IMR-90 (cell line): ENCODE data around the gene UBE2N. TPM values are rescaled to one million over a fixed set of nuclear protein-coding genes. Genes with fewer than 3 reads are reported as not detected.
A peak's percentile ranks its signal among the peaks of the same experiment; 100 is the strongest.

Source experiments
- ATAC-seq: fragments of 200-7000 bp; cut with Tn5 transposase; 2 replicates; pipeline ENCODE4 v1.9.1; 2020; ENCODE audit warnings: low read depth, mild to moderate bottlenecking, moderate library complexity
- Bru-seq: library from RNA; stranded (reverse); fragments of 400-500 nt; gene quantifications from one replicate; lab custom pipeline; 2021; lab: Mats Ljungman, UMichigan
- BruChase-seq, 2 experiments: library from RNA; stranded (reverse); fragments of 400-500 nt; gene quantifications; one replicate each; lab custom pipeline; 2021; lab: Mats Ljungman, UMichigan
- BruUV-seq: library from RNA; stranded (reverse); fragments of 400-500 nt; replicated peaks from 2 replicates; lab custom pipeline; 2021; lab: Mats Ljungman, UMichigan
- CTCF ChIA-PET: fragments of 300-600 bp; formaldehyde crosslinking; extraction: SDS; loops from one replicate; lab custom pipeline; 2021; ENCODE audit warnings: antibody characterized with exemption; lab: Yijun Ruan, JAX
- POLR2A ChIA-PET: fragments of 300-600 bp; sonication (Branson Sonifier 250); formaldehyde crosslinking; loops from one replicate; lab custom pipeline; 2022; ENCODE audit warnings: antibody characterized with exemption; ENCODE audit not compliant: unreplicated experiment; lab: Charles Lee
- DNase-seq: peaks from one replicate; pipeline ENCODE4 v3.0.0; 2013
- H2AFZ ChIP-seq: replicated peaks from 2 replicates; pipeline ENCODE3; 2013; ENCODE audit warnings: low read length, mild to moderate bottlenecking; ENCODE audit not compliant: poor library complexity
- H2AK5ac ChIP-seq: 2 replicates; pipeline ENCODE4 v1.6.1; 2013; ENCODE audit warnings: low read depth, low read length, inconsistent platforms
- H2AK9ac ChIP-seq: replicated peaks from 2 replicates; pipeline ENCODE3; 2013; ENCODE audit warnings: mild to moderate bottlenecking, low read depth, low read length, moderate library complexity; ENCODE audit not compliant: poor library complexity
- H2BK120ac ChIP-seq: 2 replicates; pipeline ENCODE4 v1.6.1; 2013; ENCODE audit warnings: low read depth, low read length, inconsistent platforms
- H2BK15ac ChIP-seq: 3 replicates; pipeline ENCODE4 v1.6.1; 2013; ENCODE audit warnings: low read depth, low read length, inconsistent platforms
- H2BK20ac ChIP-seq: 2 replicates; pipeline ENCODE4 v1.6.1; 2013; ENCODE audit warnings: low read depth, mild to moderate bottlenecking, inconsistent platforms, low read length, moderate library complexity
- H2BK5ac ChIP-seq: 2 replicates; pipeline ENCODE4 v1.6.1; 2013; ENCODE audit warnings: mild to moderate bottlenecking, low read depth, low read length, inconsistent platforms; ENCODE audit not compliant: poor library complexity, severe bottlenecking
- H3K14ac ChIP-seq: replicated peaks from 2 replicates; pipeline ENCODE4 v1.6.1; 2013; ENCODE audit warnings: low read depth, low read length, inconsistent platforms
- H3K18ac ChIP-seq: 2 replicates; pipeline ENCODE4 v1.6.1; 2013; ENCODE audit warnings: low read depth, low read length, control low read depth
- H3K23ac ChIP-seq: 2 replicates; pipeline ENCODE4 v1.6.1; 2013; ENCODE audit warnings: low read depth, low read length, inconsistent platforms
- H3K27ac ChIP-seq: 2 replicates; pipeline ENCODE4 v1.5.1; 2013; ENCODE audit warnings: mild to moderate bottlenecking, control low read depth, low read length; ENCODE audit not compliant: insufficient read depth
- H3K27me3 ChIP-seq: 2 replicates; pipeline ENCODE4 v1.6.1; 2013; ENCODE audit warnings: low read length; ENCODE audit not compliant: control insufficient read depth, insufficient read depth
- H3K36me3 ChIP-seq: 2 replicates; pipeline ENCODE4 v1.6.1; 2013; ENCODE audit warnings: low read length, mixed read lengths; ENCODE audit not compliant: control insufficient read depth, insufficient read depth
- H3K4ac ChIP-seq: 2 replicates; pipeline ENCODE4 v1.6.1; 2013; ENCODE audit warnings: low read depth, low read length, inconsistent platforms
- H3K4me1 ChIP-seq: 2 replicates; pipeline ENCODE4 v1.6.1; 2013; ENCODE audit warnings: low read length, mixed read lengths; ENCODE audit not compliant: control insufficient read depth, insufficient read depth
- H3K4me2 ChIP-seq: 2 replicates; pipeline ENCODE4 v1.6.1; 2013; ENCODE audit warnings: low read depth, mild to moderate bottlenecking, control low read depth, low read length, moderate library complexity
- H3K4me3 ChIP-seq: 2 replicates; pipeline ENCODE4 v1.5.1; 2013; ENCODE audit warnings: low read depth, mild to moderate bottlenecking, control low read depth, low read length, moderate library complexity; ENCODE audit not compliant: insufficient read depth
- H3K56ac ChIP-seq: 2 replicates; pipeline ENCODE4 v1.6.1; 2013; ENCODE audit warnings: low read length, inconsistent platforms; ENCODE audit not compliant: insufficient read depth; ENCODE audit errors: extremely low read depth
- H3K79me1 ChIP-seq, 2 experiments: 2 replicates each; pipeline ENCODE4 v1.6.1; 2013; ENCODE audit warnings: low read length in 2 of 2, inconsistent platforms in 1 of 2, low read depth in 1 of 2
- H3K9ac ChIP-seq: 2 replicates; pipeline ENCODE4 v1.6.1; 2013; ENCODE audit warnings: low read depth, low read length, control low read depth
- H3K9me1 ChIP-seq: 2 replicates; pipeline ENCODE4 v1.6.1; 2013; ENCODE audit warnings: low read length, inconsistent platforms; ENCODE audit not compliant: insufficient read depth
- H3K9me3 ChIP-seq: 2 replicates; pipeline ENCODE4 v1.6.1; 2013; ENCODE audit warnings: low read length; ENCODE audit not compliant: control insufficient read depth, insufficient read depth
- H4K20me1 ChIP-seq: 2 replicates; pipeline ENCODE4 v1.6.1; 2013; ENCODE audit warnings: low read length, inconsistent platforms; ENCODE audit not compliant: insufficient read depth
- H4K5ac ChIP-seq: 2 replicates; pipeline ENCODE4 v1.6.1; 2013; ENCODE audit warnings: mild to moderate bottlenecking, low read depth, low read length, control low read depth
- H4K8ac ChIP-seq, 2 experiments: 2 replicates each; pipeline ENCODE4 v1.6.1; 2013; ENCODE audit warnings: low read depth in 2 of 2, low read length in 2 of 2, control low read depth in 1 of 2, inconsistent platforms in 1 of 2
- H4K91ac ChIP-seq: 2 replicates; pipeline ENCODE4 v1.6.1; 2013; ENCODE audit warnings: low read depth, low read length, inconsistent platforms; ENCODE audit not compliant: insufficient read depth
- CHD1 ChIP-seq: IDR thresholded peaks from 2 replicates; pipeline ENCODE4 v1.6.1; 2012; ENCODE audit warnings: low read depth, low read length, improper control_type of control experiment
- FOS ChIP-seq: fragments of 150-350 bp; IDR thresholded peaks from 2 replicates; pipeline ENCODE4 v1.6.1; 2016; ENCODE audit warnings: low read depth, low read length
- MAFK ChIP-seq: IDR thresholded peaks from 2 replicates; pipeline ENCODE4 v1.6.1; 2012; ENCODE audit warnings: low read depth, low read length, improper control_type of control experiment
- MAZ ChIP-seq: IDR thresholded peaks from 2 replicates; pipeline ENCODE4 v1.6.1; 2012; ENCODE audit warnings: low read depth, mild to moderate bottlenecking, low read length, improper control_type of control experiment, moderate library complexity, borderline replicate concordance
- MXI1 ChIP-seq: IDR thresholded peaks from 2 replicates; pipeline ENCODE4 v1.6.1; 2012; ENCODE audit warnings: low read depth, mild to moderate bottlenecking, low read length, moderate library complexity, borderline replicate concordance
- NFE2L2 ChIP-seq: fragments of 150-350 bp; IDR thresholded peaks from 2 replicates; pipeline ENCODE4 v1.6.1; 2016; ENCODE audit warnings: low read depth, mild to moderate bottlenecking, low read length
- POLR2A ChIP-seq: IDR thresholded peaks from 2 replicates; pipeline ENCODE4 v1.6.1; 2012; ENCODE audit warnings: mild to moderate bottlenecking, low read depth, low read length
- RAD21 ChIP-seq: IDR thresholded peaks from 2 replicates; pipeline ENCODE4 v1.6.1; 2012; ENCODE audit warnings: low read length, improper control_type of control experiment
- RCOR1 ChIP-seq: IDR thresholded peaks from 2 replicates; pipeline ENCODE4 v1.6.1; 2012; ENCODE audit warnings: mild to moderate bottlenecking, low read length, improper control_type of control experiment; ENCODE audit not compliant: insufficient replicate concordance
- RFX5 ChIP-seq: IDR thresholded peaks from 2 replicates; pipeline ENCODE4 v1.8.0; 2012; ENCODE audit warnings: low read depth, mild to moderate bottlenecking, low read length, moderate library complexity
- SMC3 ChIP-seq: fragments of 150-350 bp; IDR thresholded peaks from 2 replicates; pipeline ENCODE4 v1.6.1; 2016; ENCODE audit warnings: low read depth, mild to moderate bottlenecking, antibody characterized with exemption, low read length, moderate library complexity
- USF2 ChIP-seq: fragments of 150-350 bp; IDR thresholded peaks from 2 replicates; pipeline ENCODE4 v1.6.1; 2017; ENCODE audit warnings: mild to moderate bottlenecking, antibody characterized with exemption, low read length, low read depth
- WGBS, 2 experiments: methylation state at CpG; one replicate each; pipeline versions ENCODE4 v1.1.5 to v1.1.7; 2013; ENCODE audit warnings: missing lambda C conversion rate in 2 of 2; ENCODE audit not compliant: insufficient read length in 1 of 2; ENCODE audit errors: extremely low coverage in 2 of 2; 5-methylcytosine and 5-hydroxymethylcytosine counted together
- dilution Hi-C: fragments of 300-500 bp; cut with HindIII; formaldehyde crosslinking; loops from one replicate; pipeline ENCODE4 v1.14.3; 2018; ENCODE audit warnings: low sequenced_read_pairs; ENCODE audit not compliant: unreplicated experiment
- in situ Hi-C: fragments of 300-500 bp; cut with MboI; formaldehyde crosslinking; loops from 3 replicates; pipeline ENCODE4 v1.14.3; 2019; ENCODE audit warnings: low sequenced_read_pairs, inconsistent platforms, mixed read lengths
- intact Hi-C: fragments of 100-400 bp; cut with micrococcal nuclease; formaldehyde crosslinking; loops from 2 replicates; pipeline ENCODE4 v1.10.0; 2022
- long read RNA-seq: library from polyadenylated mRNA; unstranded; transcript quantifications from one replicate; pipeline ENCODE4 v2.0.0, GENCODE V29; 2021; ENCODE audit not compliant: unreplicated experiment
- polyA plus RNA-seq, 3 experiments: library from polyadenylated mRNA; depleted of rRNA; stranded (reverse); fragments of >200 nt; gene quantifications; 2 replicates each; pipeline ENCODE4 v1.2.3, GENCODE V29; 2012; ENCODE audit warnings: low replicate concordance in 1 of 3
- total RNA-seq: library from RNA; depleted of rRNA; stranded (reverse); fragments of >200 nt; gene quantifications from 2 replicates; pipeline ENCODE4 v1.2.3, GENCODE V29; 2012; rRNA removed
- TF ChIP-seq, protein P1 (sequence below): fragments of 150-350 bp; IDR thresholded peaks from 2 replicates; pipeline ENCODE4 v1.6.1; 2016; ENCODE audit warnings: low read depth, mild to moderate bottlenecking, low read length, moderate library complexity, borderline replicate concordance

The UBE2N gene, protein sequence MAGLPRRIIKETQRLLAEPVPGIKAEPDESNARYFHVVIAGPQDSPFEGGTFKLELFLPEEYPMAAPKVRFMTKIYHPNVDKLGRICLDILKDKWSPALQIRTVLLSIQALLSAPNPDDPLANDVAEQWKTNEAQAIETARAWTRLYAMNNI
- 64.5 and 90.3 TPM in 2 replicates for total RNA-seq
- polyA plus RNA-seq (2012; rRNA removed): 103 and 113 TPM in 2 replicates
- 20.1 and 38.4 TPM in 2 replicates for polyA plus RNA-seq (2012; cell fraction: cytosol; rRNA removed)
- polyA plus RNA-seq (2012; cell fraction: nucleus; rRNA removed; ENCODE audit: low replicate concordance): 6.4 and 41.8 TPM in 2 replicates
- percentile 95 among the genes with signal in this experiment for Bru-seq, nascent RNA
- percentile 92 among the genes with signal in this experiment for BruChase-seq, experiment 1, labeled RNA remaining after a 6-hour chase
- BruChase-seq, experiment 2, labeled RNA remaining after a 2-hour chase: percentile 90 among the genes with signal in this experiment
- long read RNA-seq, full-length matches to known transcripts: 50 of 71 reads
- long read RNA-seq, partial matches to known transcripts: 14 of 71 reads
- long read RNA-seq, other reads (novel, unspliced or antisense): 7 of 71 reads

DNA sequence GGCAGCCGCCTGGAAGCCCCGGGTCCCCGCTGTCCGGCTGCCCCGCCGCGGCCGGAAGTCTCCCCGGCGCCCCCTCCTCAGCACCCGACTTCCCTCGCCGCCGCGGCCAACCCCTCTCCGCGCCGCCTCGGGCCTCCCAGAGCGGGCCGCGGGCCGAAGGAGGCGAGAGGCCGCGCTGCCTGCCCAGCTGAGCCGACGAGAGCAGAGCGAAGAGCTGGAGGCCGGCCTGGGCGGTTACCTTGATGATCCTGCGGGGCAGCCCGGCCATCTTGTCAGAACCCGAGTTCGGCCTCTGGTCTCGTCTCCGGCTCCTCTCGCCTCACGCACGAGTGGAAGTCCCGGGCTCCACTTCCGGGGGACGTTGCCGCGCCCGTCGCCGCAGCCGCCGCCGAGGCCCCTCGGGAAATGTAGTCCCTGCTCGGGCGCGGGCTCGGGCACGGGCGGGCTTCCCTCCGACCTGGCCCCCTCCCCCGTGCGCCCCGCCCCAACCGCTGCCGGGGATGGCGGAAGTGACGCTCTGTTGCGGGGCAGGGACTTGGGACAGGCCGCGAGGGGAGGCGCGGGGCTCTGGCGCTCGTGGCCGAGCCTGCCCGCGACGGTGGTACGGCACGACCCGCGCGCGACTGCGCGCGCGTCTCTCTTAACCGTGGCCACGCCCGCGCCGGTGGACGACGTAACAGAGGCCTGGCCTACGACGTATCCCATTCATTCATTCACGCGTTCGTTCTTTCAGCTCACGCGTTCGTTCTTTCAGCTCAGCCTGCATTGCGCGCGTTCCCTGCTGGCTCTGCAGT, at the start of gene UBE2N:
UBE2N (minus strand) TSS at position 331 of the 794 bp plus-strand sequence; CDS start at position 268, 63 bp downstream.
- peak within 1 kb of the TSS; percentile 90 to 95 for H4K8ac ChIP-seq
- peak within 1 kb of the TSS; percentile 94 for H3K4ac ChIP-seq
- peak within 1 kb of the TSS; percentile 17 for H3K18ac ChIP-seq
- peak within 1 kb of the TSS; percentile 80 for H4K91ac ChIP-seq
- peaks cover 3 to 21% of the 10 kb centered on the region in 2 experiments; a peak in 3 of 4 replicates for H3K79me1 ChIP-seq
- CTCF ChIA-PET: interaction anchor here (0.5 kb wide), 1 partner anchor 26 kb away, joined by 4 read pairs; the partner anchor contains the start of gene MRPL42
- peak within 1 kb of the TSS; percentile 90 for H3K23ac ChIP-seq
- H3K56ac ChIP-seq: peak within 1 kb of the TSS; percentile 96
- peaks cover 44% of the 10 kb centered on the region for H4K20me1 ChIP-seq
- peak within 1 kb of the TSS; percentile 63 for H2BK120ac ChIP-seq
- peak within 1 kb of the TSS; percentile 97 for H3K27ac ChIP-seq
- H2AFZ ChIP-seq: peak within 1 kb of the TSS; percentile 99
- H3K36me3 ChIP-seq: no peaks in the 10 kb centered on the region
- no peaks in the 10 kb centered on the region for H3K27me3 ChIP-seq
- H3K9me1 ChIP-seq: peaks cover 11% of the 10 kb centered on the region
- H3K4me1 ChIP-seq: peaks cover 6% of the 10 kb centered on the region
- peak within 1 kb of the TSS; percentile 96 for H2AK5ac ChIP-seq
- POLR2A ChIA-PET: no interaction called here
- BruUV-seq: no TSS peak
- ATAC-seq: peak; percentile 95
- H3K4me3 ChIP-seq: peak within 1 kb of the TSS; percentile 86
- intact Hi-C loops (loop anchor here (1.0 kb wide), 1 partner anchor 660 kb away; no protein-coding TSS in a partner anchor), in situ Hi-C loops (no loop called here), dilution Hi-C loops (no loop called here)
- H3K4me2 ChIP-seq: peak within 1 kb of the TSS; percentile 97
- H2BK15ac ChIP-seq: peak within 1 kb of the TSS; percentile 80; the same call in 2 of the 3 replicates
- H2AK9ac ChIP-seq: peak within 1 kb of the TSS; percentile 98
- peak within 1 kb of the TSS; percentile 89 for H3K9ac ChIP-seq
- peak within 1 kb of the TSS; percentile 97 for H3K14ac ChIP-seq
- peak within 1 kb of the TSS; percentile 74 for H4K5ac ChIP-seq
- peak within 1 kb of the TSS; percentile 28; the same call in 1 of the 2 replicates for H2BK20ac ChIP-seq
- DNase-seq: peak; percentile 93
- WGBS, 2 experiments: 0% methylated on average over 47 of the region's 105 CpGs; no CpG with 5 or more reads in 1 of the 2 experiments
- peak within 1 kb of the TSS; percentile 78 for H2BK5ac ChIP-seq
- no peaks in the 10 kb centered on the region for H3K9me3 ChIP-seq
- peak; percentile 81 for TF ChIP-seq POLR2A
- TF ChIP-seq RAD21: peak; percentile 33; the same call in 1 of the 2 replicates
- TF ChIP-seq, protein P1, sequence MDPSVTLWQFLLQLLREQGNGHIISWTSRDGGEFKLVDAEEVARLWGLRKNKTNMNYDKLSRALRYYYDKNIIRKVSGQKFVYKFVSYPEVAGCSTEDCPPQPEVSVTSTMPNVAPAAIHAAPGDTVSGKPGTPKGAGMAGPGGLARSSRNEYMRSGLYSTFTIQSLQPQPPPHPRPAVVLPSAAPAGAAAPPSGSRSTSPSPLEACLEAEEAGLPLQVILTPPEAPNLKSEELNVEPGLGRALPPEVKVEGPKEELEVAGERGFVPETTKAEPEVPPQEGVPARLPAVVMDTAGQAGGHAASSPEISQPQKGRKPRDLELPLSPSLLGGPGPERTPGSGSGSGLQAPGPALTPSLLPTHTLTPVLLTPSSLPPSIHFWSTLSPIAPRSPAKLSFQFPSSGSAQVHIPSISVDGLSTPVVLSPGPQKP: no peak
- TF ChIP-seq MXI1: peak; percentile 62; the same call in 1 of the 2 replicates
- no peak for TF ChIP-seq CHD1
- peak; percentile 24; the same call in 1 of the 2 replicates for TF ChIP-seq SMC3
- no peak for TF ChIP-seq NFE2L2
- TF ChIP-seq RCOR1: no peak
- no peak for TF ChIP-seq MAFK
- TF ChIP-seq MAZ: peak; percentile 85; the same call in 1 of the 2 replicates
- no peak for TF ChIP-seq RFX5
- TF ChIP-seq USF2: no peak
- no peak for TF ChIP-seq FOS
